Activated CD4-positive, alpha-beta T cell treated with anti-CD3 and anti-CD28 coated beads for 36 hours (primary cell): Measurements from ENCODE around the gene MUS81. TPM values are rescaled to one million over a fixed set of nuclear protein-coding genes. Genes with fewer than 3 reads are reported as not detected.
"Not testable (repeated sequence)": the region's sequence is repeated elsewhere in the genome, so short reads cannot be mapped to it uniquely, and the experiment has no call there.

Experiments
- ATAC-seq: fragments of 200-7000 bp; cut with Tn5 transposase; one replicate; pipeline ENCODE4 v1.10.0; 2021; ENCODE audit warnings: mild to moderate bottlenecking, moderate library complexity
- CTCF ChIA-PET: fragments of 350-600 bp; sonication (Branson Sonifier 250); formaldehyde crosslinking; loops from one replicate; lab custom pipeline; 2021; ENCODE audit warnings: antibody characterized with exemption; lab: Charles Lee
- POLR2A ChIA-PET: fragments of 350-600 bp; sonication (Branson Sonifier 250); formaldehyde crosslinking; loops from one replicate; lab custom pipeline; 2021; ENCODE audit warnings: antibody characterized with exemption, inconsistent platforms; lab: Charles Lee
- DNase-seq: peaks from one replicate; pipeline ENCODE4 v3.0.0-alpha.2; 2020
- H3K27ac Mint-ChIP-seq: one replicate; pipeline ENCODE4 v1.8.0; 2021; ENCODE audit warnings: mixed read lengths
- H3K27me3 Mint-ChIP-seq: one replicate; pipeline ENCODE4 v1.8.0; 2021; ENCODE audit warnings: mixed read lengths
- H3K36me3 Mint-ChIP-seq: one replicate; pipeline ENCODE4 v1.8.0; 2021; ENCODE audit warnings: low read depth, mixed read lengths
- H3K4me1 Mint-ChIP-seq: one replicate; pipeline ENCODE4 v1.8.0; 2021; ENCODE audit warnings: mixed read lengths
- H3K4me3 Mint-ChIP-seq: one replicate; pipeline ENCODE4 v1.8.0; 2021; ENCODE audit warnings: mild to moderate bottlenecking, moderate library complexity, mixed read lengths
- H3K9me3 Mint-ChIP-seq: one replicate; pipeline ENCODE4 v1.8.0; 2021; ENCODE audit warnings: low read depth, mixed read lengths
- intact Hi-C, 2 experiments: fragments of 100-400 bp; cut with DNase I in 1 of 2; cut with micrococcal nuclease in 1 of 2; formaldehyde crosslinking; loops; one replicate each; pipeline versions ENCODE4 v1.14.2 to v1.15.1; 2022 to 2024; cut with DNase I, micrococcal nuclease
- total RNA-seq, 2 experiments: library from RNA; stranded (reverse); gene quantifications; one replicate each; pipeline ENCODE4 v1.2.3, GENCODE V29; 2021

The MUS81 gene
- total RNA-seq, 2 experiments from 2014 or later: 59.2 to 67.8 TPM

- POLR2A ChIA-PET: no interaction called here
- Mint-ChIP-seq H3K4me3 (no peak overlapping the region), H3K36me3 (no peaks in the 10 kb centered on the region), H3K9me3 (no peaks in the 10 kb centered on the region), H3K27me3 (no peaks in the 10 kb centered on the region), H3K27ac (no peak overlapping the region), H3K4me1 (peaks cover 10% of the 10 kb centered on the region)
- ATAC-seq: no peak
- intact Hi-C loops: no loop called here
- CTCF ChIA-PET: interaction anchor here (0.6 to 2.0 kb wide), 6 partner anchors 10 to 998 kb away, joined by 3 to 9 read pairs (median 3); partner anchors contain the start of genes KAT5 and SNX32
- DNase-seq: no peak
Measured at GRCh38 chr11:65822776-65823528, 37.3 kb upstream of the MUS81 start.

- H3K4me3 Mint-ChIP-seq: no peak overlapping the region
- no peak for DNase-seq
- H3K4me1 Mint-ChIP-seq: peaks cover 24% of the 10 kb centered on the region
- H3K27ac Mint-ChIP-seq: no peak overlapping the region
- no peak for ATAC-seq
- H3K36me3 Mint-ChIP-seq: no peaks in the 10 kb centered on the region
- ChIA-PET POLR2A (interaction anchor here (0.5 to 0.7 kb wide), 3 partner anchors 140 to 1412 kb away, joined by 3 to 4 read pairs (median 3); no protein-coding TSS in a partner anchor), CTCF (interaction anchor here (0.5 to 2.1 kb wide), 9 partner anchors 9 to 553 kb away, joined by 3 to 7 read pairs (median 4); partner anchors contain the start of genes KAT5 and MUS81)
- H3K27me3 Mint-ChIP-seq: no peaks in the 10 kb centered on the region
- intact Hi-C loops: no loop called here
- H3K9me3 Mint-ChIP-seq: no peaks in the 10 kb centered on the region
Measured at GRCh38 chr11:65826984-65827735, 33.1 kb upstream of the MUS81 start.

GRCh38 chr11:65829459-65829858, 30.8 kb upstream of the MUS81 start:
- Mint-ChIP-seq H3K4me1 (peaks cover 34% of the 10 kb centered on the region), H3K27me3 (no peaks in the 10 kb centered on the region), H3K27ac (no peak overlapping the region), H3K36me3 (no peaks in the 10 kb centered on the region), H3K4me3 (no peak overlapping the region), H3K9me3 (no peaks in the 10 kb centered on the region)
- intact Hi-C loops: no loop called here
- ChIA-PET CTCF (interaction anchor here (0.7 to 1.3 kb wide), 3 partner anchors 11 to 861 kb away, joined by 3 to 5 read pairs (median 3); no protein-coding TSS in a partner anchor), POLR2A (no interaction called here)
- ATAC-seq (no peak), DNase-seq (no peak)

- POLR2A ChIA-PET: interaction anchor here (0.6 to 1.0 kb wide), 4 partner anchors 21 to 85 kb away, joined by 3 to 11 read pairs (median 4); no protein-coding TSS in a partner anchor
- H3K27me3 Mint-ChIP-seq, H3K36me3 Mint-ChIP-seq, DNase-seq, ATAC-seq, H3K9me3 Mint-ChIP-seq, H3K4me3 Mint-ChIP-seq, intact Hi-C loops: not testable (repeated sequence)
- Mint-ChIP-seq H3K27ac (peak overlapping the region; percentile 45), H3K4me1 (peaks cover 34% of the 10 kb centered on the region)
- CTCF ChIA-PET: interaction anchor here (0.7 to 3.1 kb wide), 13 partner anchors 9 to 458 kb away, joined by 3 to 30 read pairs (median 5); partner anchors contain the start of genes KAT5 and MUS81
Measured at GRCh38 chr11:65832231-65832630, 28.0 kb upstream of the MUS81 start.

- Mint-ChIP-seq H3K4me3 (no peak within 1 kb of the TSS), H3K9me3 (no peaks in the 10 kb centered on the region), H3K36me3 (no peaks in the 10 kb centered on the region), H3K27me3 (no peaks in the 10 kb centered on the region), H3K27ac (no peak within 1 kb of the TSS), H3K4me1 (peaks cover 22% of the 10 kb centered on the region)
- ChIA-PET CTCF (interaction anchor here (0.6 to 3.1 kb wide), 11 partner anchors 10 to 212 kb away, joined by 3 to 30 read pairs (median 5); partner anchors contain the start of gene MUS81), POLR2A (interaction anchor here (0.5 to 1.0 kb wide), 5 partner anchors 19 to 784 kb away, joined by 3 read pairs; no protein-coding TSS in a partner anchor)
- ATAC-seq (peak; percentile 99), DNase-seq (peak; percentile 98)
- intact Hi-C loops: loop anchor here (1.0 kb wide), 9 partner anchors 15 to 218 kb away; partner anchors contain the start of genes AP5B1 (in 1 of the 2), BANF1 (in 1 of the 2), CFL1 (in 1 of the 2) and EIF1AD (in 1 of the 2)
Measured at GRCh38 chr11:65833297-65834030, 26.8 kb upstream of the MUS81 start, which contains the start of gene SNX32. TSS of gene SNX32 (plus strand) at chr11:65833963. CDS start at chr11:65834066, 103 bp downstream.

GRCh38 chr11:65834202-65834601, 26.0 kb upstream of the MUS81 start:
- Mint-ChIP-seq H3K4me3 (no peak overlapping the region), H3K36me3 (no peaks in the 10 kb centered on the region), H3K27ac (no peak overlapping the region), H3K27me3 (no peaks in the 10 kb centered on the region), H3K4me1 (peaks cover 20% of the 10 kb centered on the region), H3K9me3 (no peaks in the 10 kb centered on the region)
- ChIA-PET CTCF (interaction anchor here (0.6 to 3.1 kb wide), 8 partner anchors 11 to 115 kb away, joined by 3 to 30 read pairs (median 7); partner anchors contain the start of gene MUS81), POLR2A (interaction anchor here (0.5 to 1.0 kb wide), 2 partner anchors 19 to 783 kb away, joined by 3 read pairs; no protein-coding TSS in a partner anchor)
- DNase-seq (no peak), ATAC-seq (no peak)
- intact Hi-C loops: no loop called here

- no peaks in the 10 kb centered on the region for H3K4me1 Mint-ChIP-seq
- CTCF ChIA-PET: interaction anchor here (0.6 kb wide), 1 partner anchor 82 kb away, joined by 3 read pairs; no protein-coding TSS in a partner anchor
- no peak overlapping the region for H3K4me3 Mint-ChIP-seq
- DNase-seq: no peak
- no peak overlapping the region for H3K27ac Mint-ChIP-seq
- intact Hi-C loops: no loop called here
- no peak for ATAC-seq
- no peaks in the 10 kb centered on the region for H3K27me3 Mint-ChIP-seq
- POLR2A ChIA-PET: no interaction called here
- H3K36me3 Mint-ChIP-seq: no peaks in the 10 kb centered on the region
- no peaks in the 10 kb centered on the region for H3K9me3 Mint-ChIP-seq
Measured at GRCh38 chr11:65842144-65842543, 18.1 kb upstream of the MUS81 start.

GRCh38 chr11:65843811-65844210, 16.4 kb upstream of the MUS81 start:
- Mint-ChIP-seq H3K4me1 (no peaks in the 10 kb centered on the region), H3K36me3 (no peaks in the 10 kb centered on the region), H3K4me3 (no peak overlapping the region), H3K9me3 (no peaks in the 10 kb centered on the region), H3K27ac (no peak overlapping the region), H3K27me3 (no peaks in the 10 kb centered on the region)
- intact Hi-C loops: no loop called here
- CTCF ChIA-PET: interaction anchor here (0.9 to 1.5 kb wide), 6 partner anchors 8 to 27 kb away, joined by 3 to 5 read pairs (median 4); no protein-coding TSS in a partner anchor
- DNase-seq: no peak
- POLR2A ChIA-PET: no interaction called here
- no peak for ATAC-seq

GRCh38 chr11:65844231-65844872, 15.9 kb upstream of the MUS81 start:
- ChIA-PET CTCF (interaction anchor here (0.5 to 1.6 kb wide), 9 partner anchors 8 to 75 kb away, joined by 3 to 5 read pairs (median 4); partner anchors contain the start of gene CCDC85B), POLR2A (no interaction called here)
- Mint-ChIP-seq H3K9me3 (no peaks in the 10 kb centered on the region), H3K36me3 (no peaks in the 10 kb centered on the region), H3K27me3 (no peaks in the 10 kb centered on the region), H3K4me3 (no peak overlapping the region), H3K4me1 (no peaks in the 10 kb centered on the region), H3K27ac (no peak overlapping the region)
- DNase-seq (no peak), ATAC-seq (no peak)
- intact Hi-C loops: no loop called here

- peaks cover 15% of the 10 kb centered on the region for H3K36me3 Mint-ChIP-seq
- H3K4me3 Mint-ChIP-seq: no peak overlapping the region
- CTCF ChIA-PET: interaction anchor here (0.8 to 1.6 kb wide), 7 partner anchors 15 to 234 kb away, joined by 3 to 5 read pairs (median 4); partner anchors contain the start of gene FIBP
- ATAC-seq (no peak), DNase-seq (no peak)
- POLR2A ChIA-PET: interaction anchor here (0.6 kb wide), 1 partner anchor 791 kb away, joined by 4 read pairs; the partner anchor contains the start of gene RBM4
- H3K4me1 Mint-ChIP-seq: no peaks in the 10 kb centered on the region
- no peak overlapping the region for H3K27ac Mint-ChIP-seq
- intact Hi-C loops: no loop called here
- H3K27me3 Mint-ChIP-seq: no peaks in the 10 kb centered on the region
- H3K9me3 Mint-ChIP-seq: peaks cover 3% of the 10 kb centered on the region
Measured at GRCh38 chr11:65847746-65848145, 12.5 kb upstream of the MUS81 start.
